Breast epithelium (tissue), 3 donors: ENCODE data around the gene CEBPB.

Experiments
- CTCF ChIP-seq, 3 donors: fragments of 450-650 bp; IDR thresholded peaks; one replicate each; pipeline ENCODE4 v1.5.1; 2016 to 2017; ENCODE audit warnings: antibody characterized with exemption in 3 of 3, mild to moderate bottlenecking in 3 of 3, moderate library complexity in 3 of 3
- POLR2A ChIP-seq: fragments of 450-650 bp; IDR thresholded peaks from one replicate; pipeline ENCODE4 v1.6.1; 2016; ENCODE audit warnings: antibody characterized with exemption, mild to moderate bottlenecking, moderate library complexity
- POLR2AphosphoS5 ChIP-seq, 3 donors: sonication (generic); formaldehyde crosslinking; IDR thresholded peaks; one replicate each; pipeline ENCODE4 v1.6.1; 2017; ENCODE audit warnings: antibody characterized with exemption in 3 of 3

- TF ChIP-seq CTCF (IDR thresholded peaks at IDR 0.05) = no peak
- TF ChIP-seq POLR2AphosphoS5 (IDR thresholded peaks at IDR 0.05) = peak; percentile 79 to 97 (median 90)
- TF ChIP-seq POLR2A = no peak
Observed at GRCh38 chr20:50224531-50225255, 34.1 kb downstream of the CEBPB start.
